MM.1S (cell line): ENCODE measurements around the gene LAMA3.

Experiments used
- DNase-seq: peaks from one replicate; pipeline ENCODE4 v3.0.0-alpha.2; 2015
- H2AFZ ChIP-seq: fragments of 300-600 bp; sonication (generic); 2 replicates; pipeline ENCODE4 v1.6.0; 2016; ENCODE audit warnings: antibody characterized with exemption, low read length
- H3F3A ChIP-seq: fragments of 300-600 bp; sonication (generic); 2 replicates; pipeline ENCODE4 v1.6.1; 2016; ENCODE audit warnings: mild to moderate bottlenecking, antibody characterized with exemption, low read length, moderate library complexity, mixed read lengths; ENCODE audit not compliant: insufficient read depth
- H3K27ac ChIP-seq: fragments of 300-600 bp; sonication (generic); 2 replicates; pipeline ENCODE4 v1.5.1; 2016; ENCODE audit warnings: mild to moderate bottlenecking, low read length
- H3K27me3 ChIP-seq: fragments of 300-600 bp; sonication (generic); replicated peaks from 2 replicates; pipeline ENCODE4 v1.6.0; 2016; ENCODE audit warnings: low read length; ENCODE audit not compliant: insufficient read depth
- H3K36me3 ChIP-seq: fragments of 300-600 bp; sonication (generic); replicated peaks from 2 replicates; pipeline ENCODE4 v1.6.1; 2016; ENCODE audit warnings: mild to moderate bottlenecking, low read length, mixed read lengths; ENCODE audit not compliant: insufficient read depth
- H3K4me1 ChIP-seq: fragments of 300-600 bp; sonication (generic); 2 replicates; pipeline ENCODE4 v1.6.1; 2016; ENCODE audit warnings: low read length, mixed read lengths
- H3K4me2 ChIP-seq: fragments of 300-600 bp; sonication (generic); 2 replicates; pipeline ENCODE4 v1.6.0; 2016; ENCODE audit warnings: low read depth, low read length
- H3K4me3 ChIP-seq: fragments of 300-600 bp; sonication (generic); 2 replicates; pipeline ENCODE4 v1.5.1; 2016; ENCODE audit warnings: low read length, mixed read lengths
- H3K79me2 ChIP-seq: fragments of 300-600 bp; sonication (generic); 2 replicates; pipeline ENCODE4 v1.6.1; 2016; ENCODE audit warnings: mixed run types, low read length, mixed read lengths
- H3K9ac ChIP-seq: fragments of 300-600 bp; sonication (generic); 2 replicates; pipeline ENCODE4 v1.6.1; 2016; ENCODE audit warnings: low read length, mixed read lengths
- H3K9me2 ChIP-seq: fragments of 300-600 bp; sonication (generic); replicated peaks from 2 replicates; pipeline ENCODE4 v1.6.1; 2016; ENCODE audit warnings: mild to moderate bottlenecking, low read length, mixed read lengths; ENCODE audit not compliant: insufficient read depth
- H3K9me3 ChIP-seq: fragments of 300-600 bp; sonication (generic); replicated peaks from 2 replicates; pipeline ENCODE4 v1.6.1; 2016; ENCODE audit warnings: mild to moderate bottlenecking, low read length, mixed read lengths; ENCODE audit not compliant: insufficient read depth
- H4K20me1 ChIP-seq: fragments of 300-600 bp; sonication (generic); 2 replicates; pipeline ENCODE4 v1.6.1; 2016; ENCODE audit warnings: mild to moderate bottlenecking, low read length, moderate library complexity, mixed read lengths; ENCODE audit not compliant: insufficient read depth
- EZH2 ChIP-seq: fragments of 300-600 bp; sonication (generic); optimal IDR thresholded peaks from 2 replicates; pipeline ENCODE3; 2017; ENCODE audit warnings: low read depth, mild to moderate bottlenecking, antibody characterized with exemption, low read length, mixed read lengths
- EZH2phosphoT487 ChIP-seq: fragments of 300-600 bp; sonication (generic); IDR thresholded peaks from 2 replicates; pipeline ENCODE4 v1.6.1; 2018; ENCODE audit warnings: antibody characterized with exemption, low read length
- TF ChIP-seq, protein P1 (sequence below): fragments of 300-600 bp; sonication (generic); IDR thresholded peaks from 2 replicates; pipeline ENCODE4 v1.5.1; 2016; ENCODE audit warnings: antibody characterized with exemption, low read length, mixed read lengths

Gene LAMA3

DNA sequence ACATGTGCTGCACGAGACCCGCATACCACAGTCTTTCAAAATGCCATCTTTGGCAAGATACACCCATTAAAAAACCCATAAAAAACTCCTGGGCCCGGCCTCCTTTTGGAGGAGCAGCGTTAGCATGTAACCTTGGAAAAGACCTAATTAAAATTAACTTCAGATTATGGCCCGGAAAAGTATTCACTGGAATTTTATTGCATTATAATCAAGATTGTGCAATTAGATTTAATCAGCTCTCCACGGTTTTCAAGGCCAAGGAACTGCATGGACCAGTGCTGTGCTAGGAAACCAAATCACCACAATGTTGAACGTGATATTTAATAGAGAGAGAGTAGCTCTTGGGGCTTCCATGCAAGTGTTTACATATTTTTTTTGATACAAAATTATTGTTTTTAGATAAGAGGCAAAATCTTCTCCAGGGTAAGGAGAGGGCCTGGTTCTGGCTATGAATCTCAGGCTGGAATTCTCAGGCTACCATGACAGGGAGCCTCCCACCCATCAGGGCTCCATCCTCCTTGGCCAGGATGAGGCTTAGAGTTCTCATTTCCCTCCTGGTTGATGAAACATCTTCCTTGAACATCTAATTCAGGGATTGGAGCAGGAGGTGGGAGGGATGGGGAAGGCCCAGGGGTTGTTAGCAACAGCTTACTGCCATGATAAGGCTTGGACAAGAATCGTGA is 243.3 kb downstream of the LAMA3 start:
- Histone ChIP-seq H3K4me2 (no peak overlapping the region), H2AFZ (no peak overlapping the region), H3K9me3 (no peaks in the 10 kb centered on the region), H3K36me3 (no peaks in the 10 kb centered on the region), H3K9ac (no peak overlapping the region), H3K27ac (no peak overlapping the region), H3K4me3 (no peak overlapping the region), H3K27me3 (no peaks in the 10 kb centered on the region), H3K9me2 (no peaks in the 10 kb centered on the region), H3K4me1 (no peaks in the 10 kb centered on the region), H3F3A (no peaks in the 10 kb centered on the region), H4K20me1 (no peaks in the 10 kb centered on the region), H3K79me2 (no peaks in the 10 kb centered on the region)
- TF ChIP-seq EZH2 (no peak), EZH2phosphoT487 (no peak)
- TF ChIP-seq, protein P1, sequence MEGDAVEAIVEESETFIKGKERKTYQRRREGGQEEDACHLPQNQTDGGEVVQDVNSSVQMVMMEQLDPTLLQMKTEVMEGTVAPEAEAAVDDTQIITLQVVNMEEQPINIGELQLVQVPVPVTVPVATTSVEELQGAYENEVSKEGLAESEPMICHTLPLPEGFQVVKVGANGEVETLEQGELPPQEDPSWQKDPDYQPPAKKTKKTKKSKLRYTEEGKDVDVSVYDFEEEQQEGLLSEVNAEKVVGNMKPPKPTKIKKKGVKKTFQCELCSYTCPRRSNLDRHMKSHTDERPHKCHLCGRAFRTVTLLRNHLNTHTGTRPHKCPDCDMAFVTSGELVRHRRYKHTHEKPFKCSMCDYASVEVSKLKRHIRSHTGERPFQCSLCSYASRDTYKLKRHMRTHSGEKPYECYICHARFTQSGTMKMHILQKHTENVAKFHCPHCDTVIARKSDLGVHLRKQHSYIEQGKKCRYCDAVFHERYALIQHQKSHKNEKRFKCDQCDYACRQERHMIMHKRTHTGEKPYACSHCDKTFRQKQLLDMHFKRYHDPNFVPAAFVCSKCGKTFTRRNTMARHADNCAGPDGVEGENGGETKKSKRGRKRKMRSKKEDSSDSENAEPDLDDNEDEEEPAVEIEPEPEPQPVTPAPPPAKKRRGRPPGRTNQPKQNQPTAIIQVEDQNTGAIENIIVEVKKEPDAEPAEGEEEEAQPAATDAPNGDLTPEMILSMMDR: no peak
- no peak for DNase-seq

DNA sequence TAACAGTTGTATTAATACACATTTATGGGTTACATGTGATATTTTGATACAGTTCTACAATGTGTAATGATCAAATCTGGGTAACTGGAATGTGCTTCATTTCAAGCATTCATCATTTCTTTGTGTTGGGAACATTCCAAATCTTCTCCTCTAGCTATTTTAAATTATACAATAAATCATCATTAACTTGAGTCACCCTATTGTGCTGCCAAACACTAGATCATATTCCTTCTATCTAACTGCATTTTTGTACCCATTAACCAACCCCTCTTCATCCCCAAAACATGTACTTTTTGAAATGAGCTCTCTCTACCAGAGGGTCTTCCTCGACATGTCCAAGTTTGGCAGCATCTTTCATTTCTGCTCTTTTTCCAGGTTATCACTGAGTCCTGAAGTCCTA is 244.2 kb downstream of the LAMA3 start:
- H3K9ac ChIP-seq: no peak overlapping the region
- H3K9me2 ChIP-seq: no peaks in the 10 kb centered on the region
- H3K4me1 ChIP-seq: no peaks in the 10 kb centered on the region
- no peaks in the 10 kb centered on the region for H3K27me3 ChIP-seq
- no peak overlapping the region for H3K4me2 ChIP-seq
- no peaks in the 10 kb centered on the region for H3K79me2 ChIP-seq
- H2AFZ ChIP-seq: no peak overlapping the region
- no peak overlapping the region for H3K27ac ChIP-seq
- no peak for DNase-seq
- H3K36me3 ChIP-seq: no peaks in the 10 kb centered on the region
- H3K9me3 ChIP-seq: no peaks in the 10 kb centered on the region
- H3F3A ChIP-seq: no peaks in the 10 kb centered on the region
- H3K4me3 ChIP-seq: no peak overlapping the region
- no peaks in the 10 kb centered on the region for H4K20me1 ChIP-seq
- TF ChIP-seq EZH2 (no peak), EZH2phosphoT487 (no peak)
- TF ChIP-seq, protein P1: no peak

DNA sequence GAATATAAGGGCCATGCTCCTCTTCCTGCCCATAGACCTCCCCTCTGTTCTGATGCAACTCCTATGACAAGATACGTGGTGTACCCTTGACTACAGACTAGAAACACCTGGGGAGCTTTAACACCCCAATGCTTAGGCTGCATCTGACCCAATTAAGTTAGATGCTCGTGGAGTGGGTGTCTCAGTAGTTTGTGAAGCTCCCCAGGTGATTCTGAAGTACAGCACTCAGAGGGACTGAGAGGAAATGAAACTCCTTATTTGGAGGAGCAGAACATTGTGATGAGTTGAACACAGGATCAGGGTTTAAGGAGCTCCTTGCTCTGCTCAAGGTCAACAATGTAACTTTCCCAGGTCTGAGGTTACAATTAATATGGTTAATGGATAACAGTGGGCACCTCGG is 245.0 kb downstream of the LAMA3 start:
- H3F3A ChIP-seq: no peaks in the 10 kb centered on the region
- no peaks in the 10 kb centered on the region for H3K79me2 ChIP-seq
- no peak overlapping the region for H3K4me2 ChIP-seq
- no peak overlapping the region for H3K4me3 ChIP-seq
- no peak overlapping the region for H3K27ac ChIP-seq
- H2AFZ ChIP-seq: no peak overlapping the region
- H3K9me2 ChIP-seq: no peaks in the 10 kb centered on the region
- H3K9ac ChIP-seq: no peak overlapping the region
- no peaks in the 10 kb centered on the region for H3K36me3 ChIP-seq
- peaks cover under 1% of the 10 kb centered on the region; the same call in 1 of the 2 replicates for H3K27me3 ChIP-seq
- TF ChIP-seq EZH2 (no peak), EZH2phosphoT487 (no peak)
- TF ChIP-seq, protein P1: no peak
- H3K9me3 ChIP-seq: no peaks in the 10 kb centered on the region
- no peaks in the 10 kb centered on the region for H3K4me1 ChIP-seq
- H4K20me1 ChIP-seq: no peaks in the 10 kb centered on the region
- no peak for DNase-seq
